WTC11 (cell line): Measurements from ENCODE around the gene CD300A. TPM values are rescaled to one million over a fixed set of nuclear protein-coding genes. Genes with fewer than 3 reads are reported as not detected.

Experiments
- ATAC-seq: fragments of 200-7000 bp; cut with Tn5 transposase; 2 replicates; pipeline ENCODE4 v1.10.0; 2021; ENCODE audit warnings: mild to moderate bottlenecking, moderate library complexity
- CTCF ChIA-PET: fragments of 300-600 bp; sonication (Branson Sonifier 250); formaldehyde crosslinking; loops from one replicate; lab custom pipeline; 2021; ENCODE audit warnings: antibody characterized with exemption; lab: Charles Lee
- POLR2A ChIA-PET: fragments of 350-600 bp; sonication (Branson Sonifier 250); formaldehyde crosslinking; loops from one replicate; lab custom pipeline; 2021; ENCODE audit warnings: antibody characterized with exemption; lab: Charles Lee
- DNase-seq: peaks from one replicate; pipeline ENCODE4 v3.0.0; 2021; ENCODE audit warnings: low spot score
- H3K27ac Mint-ChIP-seq: 2 replicates; pipeline ENCODE4 v1.8.0; 2021; ENCODE audit warnings: mixed read lengths
- H3K27me3 Mint-ChIP-seq: 2 replicates; pipeline ENCODE4 v1.8.0; 2021; ENCODE audit warnings: low read depth, mild to moderate bottlenecking, moderate library complexity, mixed read lengths
- H3K36me3 Mint-ChIP-seq: 2 replicates; pipeline ENCODE4 v1.8.0; 2021; ENCODE audit warnings: mixed read lengths
- H3K4me1 Mint-ChIP-seq: 2 replicates; pipeline ENCODE4 v1.8.0; 2022; ENCODE audit warnings: mixed read lengths
- H3K4me3 Mint-ChIP-seq: 2 replicates; pipeline ENCODE4 v1.8.0; 2021; ENCODE audit warnings: mild to moderate bottlenecking, moderate library complexity, mixed read lengths
- H3K9me3 Mint-ChIP-seq: 2 replicates; pipeline ENCODE4 v1.8.0; 2021; ENCODE audit warnings: mixed read lengths
- CBFB ChIP-seq: sonication (generic); formaldehyde crosslinking; IDR thresholded peaks from 2 replicates; pipeline ENCODE4 v1.8.1; 2022; ENCODE audit warnings: mild to moderate bottlenecking, low read depth, missing genetic modification reagents
- E2F5 ChIP-seq: sonication (generic); formaldehyde crosslinking; IDR thresholded peaks from 2 replicates; pipeline ENCODE4 v1.8.1; 2022; ENCODE audit warnings: mild to moderate bottlenecking, moderate library complexity, missing genetic modification reagents
- ERG ChIP-seq: fragments of 250-450 bp; sonication (Bioruptor Pico); IDR thresholded peaks from 2 replicates; pipeline ENCODE4 v1.8.0; 2021; ENCODE audit warnings: mild to moderate bottlenecking
- FOXJ3 ChIP-seq: sonication (generic); formaldehyde crosslinking; IDR thresholded peaks from 2 replicates; pipeline ENCODE4 v1.9.0; 2021; ENCODE audit warnings: missing genetic modification reagents, mild to moderate bottlenecking, borderline replicate concordance
- GRHL2 ChIP-seq: fragments of 250-450 bp; sonication (Bioruptor Pico); IDR thresholded peaks from 2 replicates; pipeline ENCODE4 v1.8.0; 2022; ENCODE audit warnings: mild to moderate bottlenecking, moderate library complexity; ENCODE audit not compliant: insufficient replicate concordance, severe bottlenecking
- HMGA2 ChIP-seq: fragments of 250-450 bp; sonication (Bioruptor Pico); IDR thresholded peaks from 2 replicates; pipeline ENCODE4 v1.4.0; 2021; ENCODE audit warnings: mild to moderate bottlenecking, moderate library complexity
- JUN ChIP-seq: sonication (generic); formaldehyde crosslinking; IDR thresholded peaks from 2 replicates; pipeline ENCODE4 v1.8.0; 2023; ENCODE audit warnings: mild to moderate bottlenecking, missing genetic modification reagents
- NR1H2 ChIP-seq: sonication (generic); formaldehyde crosslinking; IDR thresholded peaks from 2 replicates; pipeline ENCODE4 v1.9.0; 2021; ENCODE audit warnings: mild to moderate bottlenecking, moderate library complexity, missing genetic modification reagents
- NR2C2 ChIP-seq: sonication (generic); formaldehyde crosslinking; IDR thresholded peaks from 2 replicates; pipeline ENCODE4 v1.8.0; 2022; ENCODE audit warnings: mild to moderate bottlenecking, missing genetic modification reagents
- PRRX2 ChIP-seq: fragments of 250-450 bp; sonication (Bioruptor Pico); IDR thresholded peaks from 2 replicates; pipeline ENCODE4 v1.8.0; 2021; ENCODE audit warnings: mild to moderate bottlenecking
- SMAD3 ChIP-seq: sonication (generic); formaldehyde crosslinking; IDR thresholded peaks from 2 replicates; pipeline ENCODE4 v1.8.0; 2022; ENCODE audit warnings: missing genetic modification reagents, mild to moderate bottlenecking, borderline replicate concordance
- SP1 ChIP-seq: sonication (generic); formaldehyde crosslinking; conservative IDR thresholded peaks from 2 replicates; pipeline ENCODE4 v1.8.1; 2022; ENCODE audit warnings: missing genetic modification reagents
- TCF7 ChIP-seq: sonication (generic); formaldehyde crosslinking; IDR thresholded peaks from 2 replicates; pipeline ENCODE4 v1.8.0; 2022; ENCODE audit warnings: mild to moderate bottlenecking, low read depth, missing genetic modification reagents, moderate library complexity
- TEAD1 ChIP-seq: sonication (generic); formaldehyde crosslinking; IDR thresholded peaks from 2 replicates; pipeline ENCODE4 v1.8.0; 2022; ENCODE audit warnings: mild to moderate bottlenecking, missing genetic modification reagents
- TP53 ChIP-seq: sonication (generic); formaldehyde crosslinking; IDR thresholded peaks from 2 replicates; pipeline ENCODE4 v1.8.1; 2023; ENCODE audit warnings: mild to moderate bottlenecking, missing genetic modification reagents
- USF2 ChIP-seq: sonication (generic); formaldehyde crosslinking; IDR thresholded peaks from 2 replicates; pipeline ENCODE4 v1.8.1; 2023; ENCODE audit warnings: mild to moderate bottlenecking, missing genetic modification reagents, moderate library complexity
- ZMAT4 ChIP-seq: fragments of 250-450 bp; sonication (Bioruptor Pico); IDR thresholded peaks from 2 replicates; pipeline ENCODE4 v1.9.0; 2021; ENCODE audit warnings: mild to moderate bottlenecking
- ZNF121 ChIP-seq: sonication (generic); formaldehyde crosslinking; IDR thresholded peaks from 2 replicates; pipeline ENCODE4 v1.8.0; 2023; ENCODE audit warnings: missing genetic modification reagents
- ZNF232 ChIP-seq: sonication (generic); formaldehyde crosslinking; IDR thresholded peaks from 2 replicates; pipeline ENCODE4 v1.8.0; 2022; ENCODE audit warnings: mild to moderate bottlenecking, missing genetic modification reagents
- ZNF281 ChIP-seq: sonication (generic); formaldehyde crosslinking; IDR thresholded peaks from 2 replicates; pipeline ENCODE4 v1.8.0; 2023; ENCODE audit warnings: mild to moderate bottlenecking, missing genetic modification reagents
- total RNA-seq: library from RNA; stranded (reverse); gene quantifications from 3 replicates; pipeline ENCODE4 v1.2.3, GENCODE V29; 2021

Gene CD300A
- total RNA-seq, 1 experiment from 2014 or later = 1.1 TPM

- no peak for TF ChIP-seq ERG (CRISPR knock-in tag)
- TF ChIP-seq TEAD1 = no peak
- TF ChIP-seq E2F5 (CRISPR knock-in tag) = no peak
- no peak for TF ChIP-seq TCF7
- no peak for TF ChIP-seq FOXJ3 (CRISPR knock-in tag)
- no peak for TF ChIP-seq ZNF121 (CRISPR knock-in tag)
- no peak for TF ChIP-seq HMGA2 (CRISPR knock-in tag)
- no peak for TF ChIP-seq ZNF232
- no peak for TF ChIP-seq TP53 (CRISPR knock-in tag)
- no peak for TF ChIP-seq NR2C2 (CRISPR knock-in tag)
- no peak for TF ChIP-seq ZNF281 (CRISPR knock-in tag)
- TF ChIP-seq SMAD3 = no peak
- TF ChIP-seq, all 79 proteins: peak for 0
- peaks cover 19% of the 10 kb centered on the region for H3K36me3 Mint-ChIP-seq
- ChIA-PET CTCF (interaction anchor here (1.3 to 1.5 kb wide), 3 partner anchors 28 to 144 kb away, joined by 3 to 4 read pairs (median 4); no protein-coding TSS in a partner anchor), POLR2A (no interaction called here)
- peaks cover 27% of the 10 kb centered on the region for H3K27me3 Mint-ChIP-seq
- no peak overlapping the region for H3K27ac Mint-ChIP-seq
- no peak for DNase-seq
- ATAC-seq = no peak
- no peak overlapping the region for H3K4me3 Mint-ChIP-seq
- peaks cover 28% of the 10 kb centered on the region for H3K9me3 Mint-ChIP-seq
- H3K4me1 Mint-ChIP-seq = no peaks in the 10 kb centered on the region
These were observed 45.6 kb downstream of the CD300A start for GRCh38 chr17:74512036-74512435.

- TF ChIP-seq CBFB = no peak
- no peak for TF ChIP-seq JUN (CRISPR knock-in tag)
- TF ChIP-seq ZMAT4 (CRISPR knock-in tag) = no peak
- TF ChIP-seq PRRX2 (CRISPR knock-in tag) = no peak
- no peak for TF ChIP-seq SP1 (CRISPR knock-in tag)
- TF ChIP-seq NR1H2 (CRISPR knock-in tag) = no peak
- no peak for TF ChIP-seq GRHL2 (CRISPR knock-in tag)
- no peak for TF ChIP-seq USF2 (CRISPR knock-in tag)
- H3K4me3 Mint-ChIP-seq = no peak overlapping the region
These were observed 46.2 kb downstream of the CD300A start for GRCh38 chr17:74512624-74513091.

More at GRCh38 chr17:74512624-74513091, 46.2 kb downstream of the CD300A start:
- no peaks in the 10 kb centered on the region for H3K4me1 Mint-ChIP-seq
- ChIA-PET POLR2A (no interaction called here), CTCF (interaction anchor here (1.4 to 1.5 kb wide), 2 partner anchors 29 to 133 kb away, joined by 3 to 4 read pairs; no protein-coding TSS in a partner anchor)
- ATAC-seq (no peak), DNase-seq (no peak)
- no peak overlapping the region for H3K27ac Mint-ChIP-seq
- peaks cover 27% of the 10 kb centered on the region for H3K27me3 Mint-ChIP-seq
- H3K36me3 Mint-ChIP-seq = peaks cover 19% of the 10 kb centered on the region
- H3K9me3 Mint-ChIP-seq = peaks cover 33% of the 10 kb centered on the region
